Mesendoderm (in vitro differentiated cells): Measurements from ENCODE around the gene CEP97. TPM values are rescaled to one million over a fixed set of nuclear protein-coding genes. Genes with fewer than 3 reads are reported as not detected.
A peak's percentile ranks its signal among the peaks of the same experiment; 100 is the strongest.

ENCODE experiments used
- DNase-seq: peaks from one replicate; pipeline ENCODE4 v3.0.0; 2013
- H2AK5ac ChIP-seq: 2 replicates; pipeline ENCODE4 v1.6.1; 2013; ENCODE audit warnings: low read length, inconsistent platforms
- H2BK120ac ChIP-seq: 2 replicates; pipeline ENCODE4 v1.6.1; 2013; ENCODE audit warnings: low read depth, mild to moderate bottlenecking, low read length, moderate library complexity, mixed read lengths
- H2BK15ac ChIP-seq: replicated peaks from 2 replicates; pipeline ENCODE4 v1.6.1; 2013; ENCODE audit warnings: low read depth, mild to moderate bottlenecking, moderate library complexity
- H2BK5ac ChIP-seq: 2 replicates; pipeline ENCODE4 v1.6.1; 2013; ENCODE audit warnings: low read length, inconsistent platforms
- H3K18ac ChIP-seq: 2 replicates; pipeline ENCODE4 v1.6.1; 2013; ENCODE audit warnings: mild to moderate bottlenecking, low read length, mixed read lengths
- H3K23ac ChIP-seq: one replicate; pipeline ENCODE4 v1.6.1; 2013; ENCODE audit warnings: low read length
- H3K27ac ChIP-seq: 2 replicates; pipeline ENCODE4 v1.5.1; 2013; ENCODE audit warnings: low read depth, mild to moderate bottlenecking, inconsistent platforms, low read length, moderate library complexity
- H3K27me3 ChIP-seq: 2 replicates; pipeline ENCODE4 v1.6.1; 2013; ENCODE audit warnings: low read length, control low read depth, mild to moderate bottlenecking, inconsistent platforms; ENCODE audit not compliant: insufficient read depth, poor library complexity
- H3K36me3 ChIP-seq: 2 replicates; pipeline ENCODE4 v1.6.1; 2013; ENCODE audit warnings: low read length, inconsistent platforms; ENCODE audit not compliant: control insufficient read depth, insufficient read depth
- H3K4ac ChIP-seq: one replicate; pipeline ENCODE4 v1.6.1; 2013; ENCODE audit warnings: low read depth, mild to moderate bottlenecking, low read length, moderate library complexity
- H3K4me1 ChIP-seq: 2 replicates; pipeline ENCODE4 v1.6.1; 2013; ENCODE audit warnings: low read depth, low read length, inconsistent platforms; ENCODE audit not compliant: control insufficient read depth
- H3K4me2 ChIP-seq: 2 replicates; pipeline ENCODE4 v1.6.1; 2013; ENCODE audit warnings: low read length
- H3K4me3 ChIP-seq: 2 replicates; pipeline ENCODE4 v1.5.1; 2013; ENCODE audit warnings: mild to moderate bottlenecking, low read length
- H3K56ac ChIP-seq: one replicate; pipeline ENCODE4 v1.6.1; 2013; ENCODE audit warnings: low read length
- H3K79me1 ChIP-seq: 2 replicates; pipeline ENCODE4 v1.6.1; 2013; ENCODE audit warnings: low read length, inconsistent platforms
- H3K79me2 ChIP-seq: 2 replicates; pipeline ENCODE4 v1.6.1; 2013; ENCODE audit warnings: mild to moderate bottlenecking, low read length; ENCODE audit not compliant: control insufficient read depth, insufficient read depth
- H3K9ac ChIP-seq: 2 replicates; pipeline ENCODE4 v1.6.1; 2013; ENCODE audit warnings: low read length, inconsistent platforms
- H4K5ac ChIP-seq: one replicate; pipeline ENCODE4 v1.6.1; 2013; ENCODE audit warnings: low read length
- H4K8ac ChIP-seq: one replicate; pipeline ENCODE4 v1.6.1; 2013; ENCODE audit warnings: low read depth, mild to moderate bottlenecking, control low read depth, low read length, moderate library complexity
- WGBS: extraction: QIAGEN DNeasy Blood & Tissue Kit; methylation state at CpG from one replicate; pipeline ENCODE4 v1.1.7; 2013; ENCODE audit warnings: low lambda C conversion rate, missing lambda C conversion rate; ENCODE audit not compliant: insufficient coverage; ENCODE audit errors: extremely low coverage; 5-methylcytosine and 5-hydroxymethylcytosine counted together
- polyA plus RNA-seq, 2 experiments: library from polyadenylated mRNA; stranded (reverse); fragments of 200-250 nt; gene quantifications; one replicate each; pipeline ENCODE4 v1.2.3, GENCODE V29; 2013

The CEP97 gene
- 3.4 TPM for polyA plus RNA-seq (2013, experiment 1 of 2)
- polyA plus RNA-seq (2013, experiment 2 of 2) = 3.5 TPM

GRCh38 chr3:101724329-101725193 is at the start of gene CEP97:
Gene CEP97, plus strand, starts transcription at chr3:101724614. Its CDS starts 63 bp downstream, at chr3:101724677.
- Histone ChIP-seq H3K9ac (peak within 1 kb of the TSS; percentile 89), H4K5ac (no peak within 1 kb of the TSS), H3K18ac (peak within 1 kb of the TSS; percentile 16), H4K8ac (no peak within 1 kb of the TSS), H3K4me2 (peak within 1 kb of the TSS; percentile 83), H3K27me3 (no peaks in the 10 kb centered on the region), H2BK120ac (no peak within 1 kb of the TSS), H3K4me1 (no peaks in the 10 kb centered on the region), H2BK15ac (no peak within 1 kb of the TSS), H3K56ac (peak within 1 kb of the TSS; percentile 91), H3K27ac (no peak within 1 kb of the TSS), H3K79me2 (peaks cover 1% of the 10 kb centered on the region), H3K79me1 (no peaks in the 10 kb centered on the region), H3K4me3 (peak within 1 kb of the TSS; percentile 100), H3K23ac (no peak within 1 kb of the TSS), H2AK5ac (no peak within 1 kb of the TSS), H3K36me3 (no peaks in the 10 kb centered on the region), H3K4ac (peak within 1 kb of the TSS; percentile 36), H2BK5ac (no peak within 1 kb of the TSS)
- no CpG with 5 or more reads among the region's 49 CpGs for WGBS
- peak; percentile 96 for DNase-seq

DNA sequence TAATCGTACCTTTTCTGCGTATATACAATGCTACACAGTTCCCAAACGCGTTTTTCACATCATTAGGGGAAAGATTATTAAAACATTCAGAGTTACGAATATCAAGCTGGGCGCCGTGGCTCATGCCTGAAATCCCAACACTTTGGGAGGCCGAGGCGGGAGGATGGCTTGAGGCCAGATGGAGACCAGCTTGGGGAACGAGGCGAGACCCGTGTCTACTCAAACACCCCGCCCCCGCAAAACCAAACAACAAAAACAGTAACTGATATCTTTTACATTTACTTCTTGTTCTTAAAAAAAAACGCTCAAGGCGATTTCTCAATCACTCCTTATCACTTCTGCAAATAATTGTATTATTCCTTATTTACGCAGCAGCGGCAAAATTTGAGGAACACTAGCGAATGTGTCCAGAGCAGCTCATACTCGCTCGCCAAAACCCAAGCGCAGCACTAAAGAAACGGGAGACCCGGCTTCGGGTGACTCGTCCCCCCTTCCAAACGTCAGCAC is 48.7 kb upstream of the CEP97 start:
- no peak overlapping the region for H2BK120ac ChIP-seq
- H3K27ac ChIP-seq = no peak overlapping the region
- H3K79me1 ChIP-seq = peaks cover 5% of the 10 kb centered on the region
- H2AK5ac ChIP-seq = no peak overlapping the region
- no peaks in the 10 kb centered on the region for H3K27me3 ChIP-seq
- no peak overlapping the region for H2BK5ac ChIP-seq
- no peak for DNase-seq
- H4K8ac ChIP-seq = no peak overlapping the region
- WGBS = no CpG with 5 or more reads among the region's 27 CpGs
- peak overlapping the region; percentile 64 for H3K4me3 ChIP-seq
- no peaks in the 10 kb centered on the region for H3K4me1 ChIP-seq
- H3K79me2 ChIP-seq = peaks cover 26% of the 10 kb centered on the region
- no peak overlapping the region for H4K5ac ChIP-seq
- H3K4me2 ChIP-seq = peak overlapping the region; percentile 9
- no peak overlapping the region for H3K23ac ChIP-seq
- H3K36me3 ChIP-seq = peaks cover 2% of the 10 kb centered on the region
- H2BK15ac ChIP-seq = no peak overlapping the region
- H3K9ac ChIP-seq = peak overlapping the region; percentile 70
- no peak overlapping the region for H3K18ac ChIP-seq
- H3K4ac ChIP-seq = no peak overlapping the region
- peak overlapping the region; percentile 66 for H3K56ac ChIP-seq

DNA sequence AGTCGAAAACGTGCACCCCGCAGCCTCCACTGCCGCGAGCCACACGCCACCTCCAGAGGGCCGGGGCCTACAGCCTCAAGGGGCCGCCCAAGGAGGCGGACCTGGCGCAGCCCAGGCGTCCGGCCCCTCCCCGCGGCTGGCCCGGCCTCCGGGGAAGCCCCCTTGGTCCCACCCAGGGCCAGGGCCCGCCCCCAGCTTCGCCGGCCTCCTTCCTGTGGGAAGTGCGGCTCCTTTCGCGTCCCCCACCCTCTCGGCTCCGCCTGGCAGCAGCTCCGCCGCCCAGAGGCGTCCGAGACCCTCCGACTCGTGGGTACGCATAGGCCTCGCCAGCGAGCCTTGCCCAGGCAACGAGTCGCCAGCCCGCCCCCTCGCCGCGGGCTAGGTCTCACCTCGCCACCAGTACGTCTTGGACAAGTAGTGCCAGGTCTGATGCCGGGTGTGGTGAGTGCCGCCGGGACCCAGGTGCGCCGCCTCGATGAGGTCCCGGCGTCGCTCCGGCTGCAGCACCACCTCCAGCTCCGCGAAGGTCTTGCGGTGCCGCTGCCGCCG is 48.1 kb upstream of the CEP97 start:
- H3K4ac ChIP-seq = no peak overlapping the region
- H3K4me1 ChIP-seq = no peaks in the 10 kb centered on the region
- H3K18ac ChIP-seq = no peak overlapping the region
- no peak overlapping the region for H4K5ac ChIP-seq
- no peaks in the 10 kb centered on the region for H3K27me3 ChIP-seq
- H3K56ac ChIP-seq = peak overlapping the region; percentile 89
- H4K8ac ChIP-seq = no peak overlapping the region
- peaks cover 3% of the 10 kb centered on the region for H3K36me3 ChIP-seq
- no peak overlapping the region for H2BK5ac ChIP-seq
- H2BK120ac ChIP-seq = no peak overlapping the region
- no CpG with 5 or more reads among the region's 57 CpGs for WGBS
- H2BK15ac ChIP-seq = no peak overlapping the region
- peak overlapping the region; percentile 55 for H3K27ac ChIP-seq
- H3K9ac ChIP-seq = peak overlapping the region; percentile 73
- no peak overlapping the region for H3K23ac ChIP-seq
- H3K4me2 ChIP-seq = no peak overlapping the region
- peaks cover 5% of the 10 kb centered on the region for H3K79me1 ChIP-seq
- peak overlapping the region; percentile 68 for H3K4me3 ChIP-seq
- peak; percentile 98 for DNase-seq
- H2AK5ac ChIP-seq = no peak overlapping the region
- peaks cover 26% of the 10 kb centered on the region for H3K79me2 ChIP-seq

DNA sequence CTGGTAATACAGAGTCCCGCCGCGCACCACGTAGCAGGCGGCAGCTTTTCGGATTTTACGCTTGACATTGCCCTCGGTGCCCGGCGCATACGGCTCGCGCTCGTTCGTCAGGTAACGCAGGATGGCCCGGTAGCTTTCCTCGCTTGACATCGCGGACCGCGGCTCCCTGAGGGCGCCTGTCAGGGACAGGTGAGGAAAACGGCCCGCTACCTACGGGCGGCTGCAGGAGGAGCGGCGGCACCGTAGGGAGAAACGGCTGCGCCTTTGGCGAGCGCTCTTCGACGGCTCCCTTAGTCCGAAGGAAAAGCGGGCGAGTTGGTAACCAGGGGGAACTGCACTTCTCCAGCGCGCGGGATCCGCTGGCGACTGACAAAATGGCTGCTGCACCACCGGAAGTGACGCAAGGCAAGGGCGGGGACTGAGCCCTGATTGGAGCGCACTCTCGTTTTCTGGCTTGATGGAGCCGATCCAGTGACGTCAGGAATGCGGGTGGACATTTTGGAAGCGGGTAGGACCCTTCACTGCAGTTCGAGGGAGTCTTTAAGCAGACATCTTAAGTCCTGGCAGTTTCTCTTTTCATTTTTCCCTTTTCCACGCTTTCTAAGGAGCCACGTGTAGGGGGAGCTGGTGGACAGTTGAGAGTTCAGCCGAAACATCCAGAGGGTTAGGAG is 47.5 kb upstream of the CEP97 start, which contains the start of gene ZBTB11:
TSS of gene ZBTB11 (minus strand) at position 368 of the 671 bp plus-strand sequence. CDS start at position 150, 218 bp downstream.
- WGBS = no CpG with 5 or more reads among the region's 57 CpGs
- peak within 1 kb of the TSS; percentile 14 for H3K4me2 ChIP-seq
- no peak within 1 kb of the TSS for H3K18ac ChIP-seq
- peak within 1 kb of the TSS; percentile 89 for H3K56ac ChIP-seq
- no peak within 1 kb of the TSS for H2AK5ac ChIP-seq
- H4K5ac ChIP-seq = no peak within 1 kb of the TSS
- peak within 1 kb of the TSS; percentile 73 for H3K9ac ChIP-seq
- peaks cover 4% of the 10 kb centered on the region for H3K79me1 ChIP-seq
- H3K79me2 ChIP-seq = peaks cover 24% of the 10 kb centered on the region
- no peak within 1 kb of the TSS for H2BK120ac ChIP-seq
- no peak within 1 kb of the TSS for H4K8ac ChIP-seq
- H3K4ac ChIP-seq = no peak within 1 kb of the TSS
- no peak within 1 kb of the TSS for H2BK5ac ChIP-seq
- no peak within 1 kb of the TSS for H3K23ac ChIP-seq
- H3K27ac ChIP-seq = peak within 1 kb of the TSS; percentile 55
- H2BK15ac ChIP-seq = no peak within 1 kb of the TSS
- H3K4me3 ChIP-seq = peak within 1 kb of the TSS; percentile 68
- no peaks in the 10 kb centered on the region for H3K27me3 ChIP-seq
- peaks cover 6% of the 10 kb centered on the region for H3K36me3 ChIP-seq
- peak; percentile 100 for DNase-seq
- H3K4me1 ChIP-seq = no peaks in the 10 kb centered on the region

GRCh38 chr3:101677436-101678286 is 46.8 kb upstream of the CEP97 start:
- no peak overlapping the region for H2BK15ac ChIP-seq
- no peaks in the 10 kb centered on the region for H3K4me1 ChIP-seq
- H2BK120ac ChIP-seq = no peak overlapping the region
- H3K23ac ChIP-seq = no peak overlapping the region
- no peak overlapping the region for H2BK5ac ChIP-seq
- no peak overlapping the region for H4K8ac ChIP-seq
- H3K4me3 ChIP-seq = no peak overlapping the region
- H3K27me3 ChIP-seq = no peaks in the 10 kb centered on the region
- peak overlapping the region; percentile 33 for H3K9ac ChIP-seq
- no peak overlapping the region for H4K5ac ChIP-seq
- peaks cover 8% of the 10 kb centered on the region for H3K36me3 ChIP-seq
- peak overlapping the region; percentile 14 for H3K4me2 ChIP-seq
- H3K79me1 ChIP-seq = peaks cover 2% of the 10 kb centered on the region
- no peak overlapping the region for H2AK5ac ChIP-seq
- no peak overlapping the region for H3K27ac ChIP-seq
- WGBS = no CpG with 5 or more reads among the region's 29 CpGs
- H3K4ac ChIP-seq = no peak overlapping the region
- H3K18ac ChIP-seq = no peak overlapping the region
- peaks cover 20% of the 10 kb centered on the region for H3K79me2 ChIP-seq
- DNase-seq = peak; percentile 17
- H3K56ac ChIP-seq = peak overlapping the region; percentile 45
